H1 (cell line): ENCODE results near the gene WBP1L. TPM values are rescaled to one million over a fixed set of nuclear protein-coding genes. Genes with fewer than 3 reads are reported as not detected.

Experiments used
- CHD2 ChIP-seq: IDR thresholded peaks from 2 replicates; pipeline ENCODE4 v1.6.1; 2012; ENCODE audit warnings: low read length, improper control_type of control experiment
- NANOG ChIP-seq: IDR thresholded peaks from 2 replicates; pipeline ENCODE4 v1.6.1; 2011; ENCODE audit warnings: low read length, low read depth, mild to moderate bottlenecking, inconsistent platforms; ENCODE audit not compliant: insufficient read depth, poor library complexity, severe bottlenecking
- RAD21 ChIP-seq, 2 experiments: IDR thresholded peaks in 1 of 2; conservative IDR thresholded peaks in 1 of 2; 2 replicates each; pipeline ENCODE4 v1.6.1; 2011; ENCODE audit warnings: low read depth in 2 of 2, low read length in 2 of 2, improper control_type of control experiment in 1 of 2, inconsistent platforms in 1 of 2, mild to moderate bottlenecking in 1 of 2, moderate library complexity in 1 of 2
- polyA plus RNA-seq, 7 experiments: library from polyadenylated mRNA; depleted of rRNA in 3 of 7; stranded (reverse) in 5 of 7; unstranded in 2 of 7; fragments of >200 nt in 5 of 7; fragments of 200-250 nt in 2 of 7; gene quantifications; 1 replicate in 5 of 7; 2 replicates in 1 of 7; 4 replicates in 1 of 7; pipeline versions ENCODE4 v1.2.1 to v1.2.3, GENCODE V29; 2011 to 2013; ENCODE audit warnings: missing spikeins in 2 of 7, mixed read lengths in 2 of 7
- total RNA-seq: library from RNA; stranded (reverse); fragmentation: NEBNext Ultra II Directional; extraction: Animal tissue kit (Norgen Biotek cat#: 25700); gene quantifications from 2 replicates; pipeline ENCODE4 v1.2.1, GENCODE V29; 2021

The WBP1L gene
- total and polyA plus RNA-seq, 2 of the 8 experiments (the other 6 are each of a cell fraction or from before 2014, with no cell fraction given), result 26.6 to 29.9 TPM

DNA sequence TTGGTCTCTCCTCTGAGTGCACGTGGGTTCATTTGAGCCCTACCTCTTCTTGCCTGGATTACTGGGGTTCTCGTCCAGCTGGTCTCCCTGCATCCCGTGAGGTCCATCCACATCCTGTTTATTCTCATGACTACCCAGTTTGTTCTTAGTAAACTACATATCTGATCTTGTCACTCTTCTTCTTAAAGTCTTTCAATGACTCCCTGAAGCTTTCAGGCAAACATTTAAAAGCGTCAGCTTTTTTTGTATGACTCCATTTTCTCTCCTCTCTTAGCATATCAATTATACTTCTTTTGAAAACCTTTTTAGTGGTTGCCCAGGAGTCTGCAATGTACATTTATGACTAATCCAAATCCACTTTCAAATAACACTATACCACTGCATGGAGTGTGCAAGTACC is 21.8 kb upstream of the WBP1L start (continued):
- TF ChIP-seq NANOG, result no peak
- TF ChIP-seq RAD21 (IDR thresholded peaks at IDR 0.05 in 1 of 2, conservative IDR thresholded peaks at IDR 0.05 in 1 of 2; ENCODE audit: low read depth in 2 of 2, low read length in 2 of 2), result no peak
- no peak for TF ChIP-seq CHD2
